ENCODE measurements around the gene CCT7. TPM values are rescaled to one million over a fixed set of nuclear protein-coding genes. Genes with fewer than 3 reads are reported as not detected.
"Not testable (repeated sequence)": the region's sequence is repeated elsewhere in the genome, so short reads cannot be mapped to it uniquely, and the experiment has no call there.

The CCT7 gene
- 216 TPM for total RNA-seq
- long read RNA-seq, transcript CCT7-201 (12 exons, 1,916 nt), result major isoform, 353 of 382 reads
- long read RNA-seq, partial matches to known transcripts, result 25 of 382 reads
- long read RNA-seq, other reads (novel, unspliced or antisense), result 4 of 382 reads

GRCh38 chr2:73233932-73234832 lies at the start of gene CCT7:
Gene CCT7, plus strand, starts transcription at chr2:73234308. Its CDS starts 71 bp downstream, at chr2:73234379.
- intact Hi-C loops (cut with micrococcal nuclease), result no loop called here
- ATAC-seq (peak; percentile 89), DNase-seq (peak; percentile 87)

GRCh38 chr2:73185965-73186364 lies 48.1 kb upstream of the CCT7 start:
- intact Hi-C loops (cut with micrococcal nuclease), result no loop called here
- no peak for ATAC-seq
- no peak for DNase-seq

- DNase-seq (no peak), ATAC-seq (no peak)
- intact Hi-C loops (cut with micrococcal nuclease), result no loop called here
Observed at GRCh38 chr2:73187549-73187948, 46.6 kb upstream of the CCT7 start.

- intact Hi-C loops (cut with micrococcal nuclease), result no loop called here
- no peak for DNase-seq
- ATAC-seq, result no peak
Observed at GRCh38 chr2:73197579-73197978, 36.5 kb upstream of the CCT7 start.

GRCh38 chr2:73200281-73200680 lies 33.8 kb upstream of the CCT7 start:
- ATAC-seq; DNase-seq; intact Hi-C loops (cut with micrococcal nuclease): not testable (repeated sequence)

- ATAC-seq, result peak; percentile 57
- intact Hi-C loops (cut with micrococcal nuclease), result no loop called here
- no peak for DNase-seq
Observed at GRCh38 chr2:73202156-73203054, 31.7 kb upstream of the CCT7 start, which contains the start of gene NOTO. Gene NOTO, plus strand, starts transcription at chr2:73202574. Its CDS starts 93 bp downstream, at chr2:73202667.

GRCh38 chr2:73203055-73203681 lies 30.9 kb upstream of the CCT7 start:
- DNase-seq (no peak), ATAC-seq (peak; percentile 31)
- intact Hi-C loops (cut with micrococcal nuclease), result no loop called here

- intact Hi-C loops (cut with micrococcal nuclease), result no loop called here
Observed at GRCh38 chr2:73205611-73206010, 28.5 kb upstream of the CCT7 start.

GRCh38 chr2:73208258-73208657 lies 25.9 kb upstream of the CCT7 start:
- no peak for DNase-seq
- intact Hi-C loops (cut with micrococcal nuclease), result no loop called here
- no peak for ATAC-seq

More at GRCh38 chr2:73205611-73206010, 28.5 kb upstream of the CCT7 start:
- ATAC-seq (no peak), DNase-seq (no peak)

- no peak for ATAC-seq
- DNase-seq, result no peak
- intact Hi-C loops (cut with micrococcal nuclease), result no loop called here
Observed at GRCh38 chr2:73210019-73210418, 24.1 kb upstream of the CCT7 start.

GRCh38 chr2:73210696-73211095 lies 23.4 kb upstream of the CCT7 start:
- ATAC-seq, result no peak
- intact Hi-C loops (cut with micrococcal nuclease), result no loop called here
- no peak for DNase-seq

GRCh38 chr2:73212098-73212447 lies 22.0 kb upstream of the CCT7 start:
- DNase-seq (no peak), ATAC-seq (no peak)
- intact Hi-C loops (cut with micrococcal nuclease), result no loop called here

GRCh38 chr2:73212448-73213176 lies 21.5 kb upstream of the CCT7 start:
- ATAC-seq (peak; percentile 69), DNase-seq (peak; percentile 78)
- intact Hi-C loops (cut with micrococcal nuclease), result no loop called here

GRCh38 chr2:73214120-73215035 lies 19.7 kb upstream of the CCT7 start, which contains the start of gene SMYD5:
Gene SMYD5, plus strand, starts transcription at chr2:73214245. Its CDS starts 22 bp downstream, at chr2:73214267.
- DNase-seq, result peak; percentile 92
- intact Hi-C loops (cut with micrococcal nuclease), result no loop called here
- ATAC-seq, result peak; percentile 94

- no peak for ATAC-seq
- intact Hi-C loops (cut with micrococcal nuclease), result no loop called here
Observed at GRCh38 chr2:73215254-73215653, 18.9 kb upstream of the CCT7 start.

GRCh38 chr2:73217160-73217559 lies 16.9 kb upstream of the CCT7 start:
- intact Hi-C loops (cut with micrococcal nuclease), result no loop called here
- DNase-seq (no peak), ATAC-seq (no peak)

More at GRCh38 chr2:73215254-73215653, 18.9 kb upstream of the CCT7 start:
- DNase-seq, result no peak

GRCh38 chr2:73217826-73218225 lies 16.3 kb upstream of the CCT7 start:
- no peak for DNase-seq
- intact Hi-C loops (cut with micrococcal nuclease), result no loop called here
- no peak for ATAC-seq

Measured in left ventricle myocardium superior (tissue), 1 donor.